HL-60/S4 treated with retinoic acid at 250 ng/mL for 4 days and 3 days (cell line): ENCODE data around the gene PDZD2.

Experiments
- in situ Hi-C: fragments of 300-500 bp; cut with MboI; formaldehyde crosslinking; loops from 2 replicates; pipeline ENCODE4 v1.7.0; 2022; ENCODE audit warnings: low sequenced_read_pairs

The PDZD2 gene

GRCh38 chr5:31859096-31859495, 220.2 kb downstream of the PDZD2 start:
- in situ Hi-C loops = no loop called here

DNA sequence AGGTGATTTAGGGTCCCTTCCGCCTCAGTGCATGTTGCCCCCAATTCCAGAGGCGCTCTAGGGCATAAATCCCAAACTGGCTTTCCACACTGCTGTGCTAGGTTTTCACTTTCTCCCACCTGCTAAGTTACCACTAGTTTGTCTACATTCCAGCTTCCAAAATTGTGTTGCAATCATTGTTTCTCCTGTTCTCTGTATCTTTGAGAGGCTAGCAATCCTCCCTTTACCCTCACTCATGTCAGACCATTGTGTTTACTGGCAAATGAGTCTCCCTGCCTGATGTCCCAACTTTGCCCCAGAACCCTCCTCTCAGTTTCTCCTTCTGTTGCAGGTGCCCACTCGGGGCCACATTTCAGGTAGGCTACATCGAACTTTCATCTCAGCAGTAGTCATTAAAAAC, 221.3 kb downstream of the PDZD2 start:
- in situ Hi-C loops = no loop called here

DNA sequence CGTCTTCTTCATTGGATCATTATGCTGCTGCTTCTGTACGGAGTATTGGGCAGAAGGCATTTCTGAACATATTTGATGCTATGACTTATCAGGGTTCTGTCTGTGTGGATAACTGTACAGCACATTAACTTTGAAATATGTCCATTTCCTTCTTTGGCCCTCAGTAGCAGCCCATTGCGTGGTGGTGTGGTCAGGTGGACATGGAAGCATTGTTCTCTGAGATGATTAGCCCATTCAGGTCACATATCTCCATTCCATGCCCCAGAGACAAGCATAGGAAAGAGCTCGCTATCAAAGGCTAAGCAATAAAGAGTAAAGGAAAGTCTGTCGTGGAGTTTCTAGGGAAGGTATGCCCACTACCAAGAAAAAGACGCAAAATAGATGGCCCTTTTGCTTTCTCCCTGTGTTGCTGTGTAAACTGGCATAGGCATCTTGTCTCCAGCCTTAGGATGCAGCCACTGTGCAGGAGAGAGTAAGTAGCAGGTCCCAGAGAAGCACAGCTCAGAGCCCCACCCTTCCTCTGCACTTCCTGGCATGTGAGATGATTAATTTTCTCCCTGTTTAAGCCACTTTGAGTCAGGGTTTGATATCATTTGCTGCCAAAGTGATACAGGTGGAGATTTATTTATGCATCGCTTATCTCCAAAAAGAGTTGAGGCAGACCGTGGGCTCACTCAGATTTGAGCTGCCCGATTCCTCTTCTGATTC, 221.9 kb downstream of the PDZD2 start:
- in situ Hi-C loops = no loop called here

DNA sequence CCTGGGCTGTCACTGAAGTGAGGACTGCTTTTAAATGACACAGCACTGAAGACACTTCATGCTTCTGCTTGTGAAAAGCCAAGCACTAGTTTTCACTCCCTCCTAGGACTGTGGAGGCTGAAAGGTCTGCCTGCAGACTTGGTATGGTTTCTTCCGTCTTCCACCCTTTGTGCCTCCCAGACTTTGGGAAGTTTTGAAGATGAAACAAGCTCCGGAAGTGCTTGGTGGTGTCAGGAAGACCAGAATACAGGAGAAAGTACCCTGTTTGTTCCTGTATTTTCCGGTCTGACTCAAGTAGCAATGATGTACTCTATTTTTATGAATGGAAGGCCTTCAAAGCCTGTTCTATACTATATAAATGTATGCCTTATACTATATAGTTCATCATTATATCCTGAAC, 222.7 kb downstream of the PDZD2 start:
- in situ Hi-C loops = no loop called here

GRCh38 chr5:31863991-31864411, 225.1 kb downstream of the PDZD2 start:
- in situ Hi-C loops = no loop called here

DNA sequence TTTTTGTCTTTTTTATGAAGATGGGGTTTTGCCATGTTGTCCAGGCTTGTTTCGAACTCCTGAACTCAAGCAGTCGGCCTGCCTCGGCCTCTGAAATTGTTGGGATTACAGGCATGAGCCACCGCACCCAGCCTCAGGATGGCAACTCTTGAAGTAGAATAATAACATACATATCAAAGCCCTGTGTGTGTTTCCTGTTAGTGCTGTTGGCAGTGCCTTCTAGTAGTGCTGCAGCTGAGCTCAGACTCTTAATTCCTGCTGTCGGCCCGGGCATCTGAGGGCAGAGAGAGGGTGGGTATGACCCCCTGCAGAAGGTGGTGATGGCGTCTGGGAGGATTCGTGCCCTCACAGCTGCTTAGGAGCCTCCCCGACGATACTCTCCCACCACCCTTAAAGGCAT, 227.2 kb downstream of the PDZD2 start:
- in situ Hi-C loops = no loop called here

GRCh38 chr5:31867219-31867618, 228.3 kb downstream of the PDZD2 start:
- in situ Hi-C loops = no loop called here

GRCh38 chr5:31880449-31880848, 241.5 kb downstream of the PDZD2 start:
- in situ Hi-C loops = no loop called here

DNA sequence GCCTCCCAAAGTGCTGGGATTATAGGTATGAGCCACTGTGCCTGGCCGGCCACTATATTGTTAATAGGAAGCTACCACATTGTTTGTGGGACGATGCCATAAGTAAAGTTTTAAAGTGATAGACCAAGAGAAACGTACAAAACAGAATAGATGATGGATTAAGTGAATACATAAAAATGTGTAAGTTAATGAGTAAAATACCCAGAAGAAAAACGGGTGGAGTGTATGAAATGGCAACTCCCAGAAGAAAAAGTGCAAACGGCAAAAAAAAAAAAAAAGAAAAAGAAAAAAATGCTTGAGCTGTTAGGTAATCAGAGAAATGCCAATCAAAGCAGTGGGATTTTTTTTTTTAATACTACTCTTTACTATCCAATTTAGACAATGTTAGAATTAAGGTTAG, 246.0 kb downstream of the PDZD2 start:
- in situ Hi-C loops = no loop called here

DNA sequence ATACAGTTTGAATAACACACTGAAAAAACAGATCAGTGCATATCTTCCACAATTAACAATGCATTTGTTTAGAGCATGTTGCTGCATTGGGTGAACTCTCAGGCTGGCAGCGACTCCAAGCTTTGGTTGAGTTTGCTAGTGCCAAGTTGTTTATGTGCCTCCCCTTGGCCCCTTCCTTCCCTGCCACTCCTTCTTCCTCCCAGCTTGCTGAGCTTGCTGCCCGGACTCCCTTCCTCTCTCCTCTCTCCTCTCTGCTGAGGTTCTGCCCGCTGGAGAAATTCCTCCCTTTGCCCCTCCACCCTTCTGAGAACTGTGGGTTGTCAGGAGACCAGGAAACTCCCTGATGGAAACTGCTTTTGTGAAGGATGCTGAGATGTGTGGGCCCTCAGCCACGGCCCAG, 247.3 kb downstream of the PDZD2 start:
- in situ Hi-C loops = no loop called here

DNA sequence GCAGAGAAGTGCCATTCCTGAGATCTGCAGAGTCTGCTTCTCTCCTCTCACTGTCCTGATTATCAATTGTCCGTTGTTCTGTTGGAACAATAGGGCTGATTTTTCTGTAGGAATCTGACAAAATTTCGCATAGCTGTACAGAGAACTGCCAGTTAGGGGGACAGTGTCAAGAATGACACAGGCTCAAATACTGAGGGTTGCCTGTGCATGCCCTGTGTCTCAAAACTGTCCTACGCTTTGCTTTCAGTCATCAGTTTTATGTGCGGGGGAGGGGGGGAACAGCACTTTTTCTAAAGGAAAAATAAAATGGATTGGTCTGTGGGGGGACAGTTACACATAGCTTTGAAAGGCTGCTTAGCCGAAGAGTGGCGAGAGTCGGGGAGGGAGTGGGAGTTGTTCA, 248.6 kb downstream of the PDZD2 start:
- in situ Hi-C loops = no loop called here

DNA sequence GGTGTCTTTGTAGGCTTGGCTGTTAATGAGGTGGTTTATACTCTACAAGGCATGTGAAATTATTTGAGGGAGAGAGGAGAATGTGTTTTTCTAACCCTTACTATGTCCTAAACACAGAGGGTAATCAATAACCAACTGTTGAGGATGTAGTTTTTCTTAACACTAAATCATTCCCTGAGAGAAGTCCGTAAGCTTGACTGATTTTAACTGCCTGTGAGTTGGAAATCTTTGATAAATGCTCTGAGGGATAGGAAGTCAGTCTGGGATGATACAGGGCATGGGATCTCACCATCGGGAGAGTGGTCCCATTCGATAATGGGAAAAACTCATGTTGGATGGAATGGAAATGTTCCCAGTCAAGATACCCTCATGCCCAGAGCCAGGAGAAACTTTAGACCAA, 249.6 kb downstream of the PDZD2 start:
- in situ Hi-C loops = no loop called here

DNA sequence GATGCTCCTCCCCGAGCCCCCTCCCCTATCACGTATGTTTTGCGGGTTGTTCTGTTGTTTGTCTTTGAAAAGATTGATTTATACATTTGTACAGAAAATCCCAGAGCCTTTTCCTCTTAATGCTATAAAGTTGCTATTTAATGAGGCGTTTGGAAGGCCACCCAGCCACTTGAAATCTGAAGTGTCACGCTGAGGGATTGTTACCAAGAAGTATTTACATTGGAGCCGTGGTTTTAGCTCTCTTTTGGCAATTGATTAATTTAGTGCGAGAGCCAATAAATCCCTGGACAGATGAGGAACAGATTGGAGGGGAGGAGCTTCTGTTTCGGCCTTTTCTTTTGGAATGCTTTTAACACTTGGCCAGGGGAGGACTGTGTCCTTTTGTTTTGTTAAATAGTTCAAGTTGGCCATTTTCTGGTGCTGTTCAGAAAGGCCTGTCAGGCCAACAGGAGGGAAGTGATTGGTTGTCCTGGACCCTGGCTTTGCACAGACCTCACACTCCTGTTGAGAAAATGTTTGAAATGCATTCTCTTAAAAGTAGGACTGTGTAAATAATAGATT, 250.2 kb downstream of the PDZD2 start:
- in situ Hi-C loops = no loop called here

GRCh38 chr5:31890046-31890445, 251.1 kb downstream of the PDZD2 start:
- in situ Hi-C loops = no loop called here

DNA sequence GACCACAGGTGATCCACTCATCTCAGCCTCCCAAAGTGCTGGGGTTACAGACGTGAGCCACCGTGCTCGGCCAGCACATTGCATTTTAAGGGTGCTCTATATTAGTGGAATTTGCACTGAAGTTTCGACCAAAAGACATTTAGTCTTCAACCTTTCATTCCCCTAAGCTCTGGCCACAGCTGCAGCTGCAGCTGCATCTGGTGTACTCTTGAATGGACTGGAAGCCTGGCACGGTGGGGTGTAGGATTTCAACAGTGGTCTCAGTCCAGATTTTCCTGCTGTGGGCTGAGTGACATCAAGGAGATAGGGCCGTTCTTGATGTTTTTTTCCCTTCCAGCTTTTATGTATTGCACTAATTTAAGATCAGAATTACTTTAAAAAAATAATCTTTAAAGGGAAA, 255.2 kb downstream of the PDZD2 start:
- in situ Hi-C loops = no loop called here

GRCh38 chr5:31895199-31895820, 256.4 kb downstream of the PDZD2 start:
- in situ Hi-C loops = no loop called here

DNA sequence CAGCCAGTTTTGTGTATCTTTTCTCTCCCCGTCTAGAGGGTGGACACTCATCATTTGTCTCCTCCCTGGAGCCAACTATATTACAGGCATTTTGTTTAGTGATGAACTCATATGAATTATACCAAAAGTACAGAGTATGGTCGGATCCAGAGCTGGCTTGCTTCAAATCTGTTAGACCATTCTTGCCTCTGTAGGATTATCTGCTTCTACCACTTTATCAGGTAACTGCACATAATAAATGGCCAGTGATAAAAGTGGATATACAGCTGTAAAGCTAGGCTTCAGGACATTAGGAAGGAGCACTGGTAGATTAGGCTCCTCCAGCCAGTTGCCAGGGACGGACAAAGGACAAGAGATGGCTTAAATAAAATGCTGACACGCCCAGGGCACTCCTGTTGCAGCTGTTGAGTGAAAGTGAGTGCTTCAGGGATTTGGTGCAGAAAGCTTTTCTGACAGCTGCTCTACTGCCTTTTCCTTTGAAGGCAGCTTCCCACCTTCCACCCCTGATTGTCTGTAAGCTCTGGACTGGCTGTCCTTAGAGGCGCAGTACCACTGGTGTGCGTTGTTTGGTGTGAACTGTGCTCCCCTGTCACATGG, 259.2 kb downstream of the PDZD2 start:
- in situ Hi-C loops = no loop called here

DNA sequence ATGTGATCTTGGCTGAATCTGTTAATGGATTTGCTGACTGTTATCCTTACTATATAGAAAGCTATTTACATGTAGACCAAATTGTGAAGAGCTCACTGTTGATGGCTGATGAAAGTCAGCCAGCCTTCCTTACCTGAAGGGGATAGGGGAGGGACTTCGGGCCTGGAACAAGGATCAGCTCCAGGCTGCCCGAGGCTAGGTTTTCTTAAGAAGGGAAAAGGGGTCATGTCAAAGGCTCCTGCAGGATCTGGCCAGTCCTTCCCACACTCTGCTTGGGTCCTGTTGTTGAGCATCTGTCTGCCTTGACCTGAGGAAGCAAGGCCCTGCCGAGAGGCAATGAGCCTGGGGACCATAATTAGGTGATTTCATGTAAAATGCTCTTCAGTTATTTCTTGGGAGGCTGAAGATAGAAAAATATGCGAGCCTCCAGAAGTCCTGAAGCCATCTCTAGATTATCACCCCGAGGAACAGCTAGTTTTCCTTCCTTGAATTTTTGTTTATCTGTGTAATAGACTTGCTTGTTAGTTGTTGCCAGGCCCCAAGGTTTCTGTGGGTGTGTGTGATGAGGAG, 261.4 kb downstream of the PDZD2 start:
- in situ Hi-C loops = no loop called here

GRCh38 chr5:31901807-31902530, 263.0 kb downstream of the PDZD2 start:
- in situ Hi-C loops = no loop called here

DNA sequence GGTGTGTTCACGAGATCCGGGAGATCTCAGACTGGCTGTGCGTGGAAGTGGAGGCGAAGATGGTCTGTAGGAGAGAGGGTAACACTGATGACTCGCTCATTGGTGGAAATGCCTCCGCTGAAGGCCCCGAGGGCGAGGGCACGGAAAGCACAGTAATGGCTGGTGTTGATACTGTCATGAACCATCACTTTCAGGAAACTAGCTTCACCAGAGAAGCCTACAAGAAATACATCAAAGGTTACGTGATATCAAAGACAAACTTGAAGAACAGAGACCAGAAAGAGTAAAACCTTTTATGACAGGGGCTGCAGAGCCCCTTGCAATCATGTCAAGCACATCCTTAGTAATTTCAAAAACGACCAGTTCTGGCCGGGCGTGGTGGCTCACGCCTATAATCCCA, 269.5 kb downstream of the PDZD2 start:
- in situ Hi-C loops = no loop called here

GRCh38 chr5:31909073-31909472, 270.1 kb downstream of the PDZD2 start:
- in situ Hi-C loops = no loop called here
